B cell (primary cell): Measurements from ENCODE around the gene ISOC2. TPM values are rescaled to one million over a fixed set of nuclear protein-coding genes. Genes with fewer than 3 reads are reported as not detected.

Experiments used
- ATAC-seq: fragments of 200-7000 bp; cut with Tn5 transposase; one replicate; pipeline ENCODE4 v1.10.0; 2021; ENCODE audit warnings: low read depth, mild to moderate bottlenecking, moderate number of reproducible peaks, moderate library complexity
- CTCF ChIA-PET: fragments of 350-600 bp; sonication (Branson Sonifier 250); formaldehyde crosslinking; loops from one replicate; lab custom pipeline; 2021; ENCODE audit warnings: antibody characterized with exemption, inconsistent platforms; lab: Charles Lee
- POLR2A ChIA-PET: fragments of 350-600 bp; sonication (Branson Sonifier 250); formaldehyde crosslinking; loops from one replicate; lab custom pipeline; 2021; ENCODE audit warnings: antibody characterized with exemption; lab: Charles Lee
- DNase-seq: peaks from one replicate; pipeline ENCODE4 v3.0.0; 2013
- H2AFZ ChIP-seq: 2 replicates; pipeline ENCODE4 v1.6.1; 2012; ENCODE audit warnings: mild to moderate bottlenecking, low read depth, low read length; ENCODE audit not compliant: insufficient read depth, poor library complexity, severe bottlenecking
- H3K27ac ChIP-seq, 2 donors: 1 replicate in 1 of 2; 2 replicates in 1 of 2; pipeline ENCODE4 v1.5.1; 2012 to 2013; ENCODE audit warnings: low read length in 2 of 2, mild to moderate bottlenecking in 2 of 2, moderate library complexity in 1 of 2
- H3K27me3 ChIP-seq, 4 experiments: fragments of 200-600 bp in 1 of 4; sonication (generic) in 1 of 4; replicated peaks in 1 of 4; 1 replicate in 2 of 4; 2 replicates in 2 of 4; pipeline versions ENCODE4 v1.6.1 to v1.7.0; 2013 to 2016; ENCODE audit warnings: low read length in 3 of 4, mild to moderate bottlenecking in 2 of 4, mixed read lengths in 1 of 4, moderate library complexity in 1 of 4; ENCODE audit not compliant: insufficient read depth in 4 of 4, control insufficient read depth in 3 of 4; ENCODE audit errors: control extremely low read depth in 1 of 4
- H3K36me3 ChIP-seq, 2 experiments: replicated peaks in 1 of 2; 1 replicate in 1 of 2; 2 replicates in 1 of 2; pipeline versions ENCODE4 v1.6.1 to v1.7.1; 2013; ENCODE audit warnings: low read length in 1 of 2; ENCODE audit not compliant: insufficient read depth in 2 of 2, control insufficient read depth in 1 of 2; ENCODE audit errors: control extremely low read depth in 1 of 2, extremely low read depth in 1 of 2
- H3K4me1 ChIP-seq, 2 donors: fragments of 200-600 bp in 1 of 2; sonication (generic) in 1 of 2; 1 replicate in 1 of 2; 2 replicates in 1 of 2; pipeline versions ENCODE4 v1.5.1 to v1.6.1; 2013 to 2017; ENCODE audit warnings: low read length in 2 of 2; ENCODE audit not compliant: control insufficient read depth in 2 of 2, insufficient read depth in 2 of 2
- H3K4me2 ChIP-seq: replicated peaks from 2 replicates; pipeline ENCODE3; 2012; ENCODE audit warnings: mild to moderate bottlenecking, low read depth, low read length; ENCODE audit not compliant: poor library complexity, severe bottlenecking
- H3K4me3 ChIP-seq, 5 experiments: fragments of 200-600 bp in 1 of 5; sonication (generic) in 1 of 5; 1 replicate in 3 of 5; 2 replicates in 2 of 5; pipeline versions ENCODE4 v1.5.1 to v1.7.0; 2011 to 2016; ENCODE audit warnings: low read length in 4 of 5, mild to moderate bottlenecking in 4 of 5, low read depth in 2 of 5, control low read depth in 1 of 5, moderate library complexity in 1 of 5; ENCODE audit not compliant: insufficient read depth in 1 of 5; ENCODE audit errors: control extremely low read depth in 1 of 5, extremely low read depth in 1 of 5
- H3K79me2 ChIP-seq: fragments of 200-600 bp; sonication (generic); one replicate; pipeline ENCODE4 v1.6.0; 2016; ENCODE audit warnings: low read length; ENCODE audit not compliant: control insufficient read depth, insufficient read depth
- H3K9ac ChIP-seq: fragments of 200-600 bp; sonication (generic); 2 replicates; pipeline ENCODE4 v1.6.1; 2017; ENCODE audit warnings: mild to moderate bottlenecking, low read length, moderate library complexity
- H3K9me3 ChIP-seq, 3 donors: one replicate each; pipeline versions ENCODE4 v1.6.1 to v1.7.1; 2013; ENCODE audit warnings: low read length in 2 of 3; ENCODE audit not compliant: control insufficient read depth in 2 of 3, insufficient read depth in 1 of 3; ENCODE audit errors: control extremely low read depth in 1 of 3
- H4K20me1 ChIP-seq: 2 replicates; pipeline ENCODE4 v1.6.0; 2012; ENCODE audit warnings: mild to moderate bottlenecking, low read length; ENCODE audit not compliant: insufficient read depth, control insufficient read depth, poor library complexity, severe bottlenecking
- H3K27ac Mint-ChIP-seq: one replicate; pipeline ENCODE4 v1.8.0; 2021; ENCODE audit warnings: mixed read lengths
- H3K27me3 Mint-ChIP-seq: one replicate; pipeline ENCODE4 v1.8.0; 2021; ENCODE audit warnings: mixed read lengths
- H3K4me1 Mint-ChIP-seq: one replicate; pipeline ENCODE4 v1.8.0; 2021; ENCODE audit warnings: mixed read lengths
- H3K4me3 Mint-ChIP-seq: one replicate; pipeline ENCODE4 v1.8.0; 2021; ENCODE audit warnings: mixed read lengths
- H3K9me3 Mint-ChIP-seq: one replicate; pipeline ENCODE4 v1.8.0; 2022; ENCODE audit warnings: mixed read lengths; ENCODE audit not compliant: insufficient read depth
- CTCF ChIP-seq: fragments of 200-600 bp; IDR thresholded peaks from one replicate; pipeline ENCODE4 v1.8.0; 2022; ENCODE audit warnings: antibody characterized with exemption, mild to moderate bottlenecking
- EZH2 ChIP-seq: IDR thresholded peaks from 2 replicates; pipeline ENCODE4 v1.6.1; 2012; ENCODE audit warnings: borderline replicate concordance, low read depth, mild to moderate bottlenecking, moderate library complexity, low read length; ENCODE audit not compliant: insufficient read depth, poor library complexity, severe bottlenecking
- WGBS: methylation state at CpG from one replicate; pipeline ENCODE4 v1.1.5; 2013; ENCODE audit warnings: missing lambda C conversion rate; ENCODE audit not compliant: insufficient coverage; 5-methylcytosine and 5-hydroxymethylcytosine counted together
- intact Hi-C: fragments of 100-400 bp; cut with micrococcal nuclease; formaldehyde crosslinking; loops from one replicate; pipeline ENCODE4 v1.10.0; 2022
- polyA plus RNA-seq: library from polyadenylated mRNA; depleted of rRNA; stranded (reverse); fragments of >200 nt; gene quantifications from 2 replicates; pipeline ENCODE4 v1.2.3, GENCODE V29; 2012
- total RNA-seq, 2 donors: library from RNA; stranded (reverse); fragments of 120-200 nt in 1 of 2; gene quantifications; 1 replicate in 1 of 2; 2 replicates in 1 of 2; pipeline versions ENCODE4 v1.2.3 to v1.2.4, GENCODE V29; 2013 to 2022

ISOC2 gene
- total and polyA plus RNA-seq, 2 donors (not counting 1 experiment from before 2014, with no cell fraction given) = 10.0 to 27.6 TPM

GRCh38 chr19:55444646-55445045 is 16.8 kb downstream of the ISOC2 start:
- intact Hi-C loops = no loop called here
- Histone ChIP-seq H3K4me3 (no peak overlapping the region), H3K4me1 (peaks cover 21 to 28% of the 10 kb centered on the region in 2 donors), H3K36me3 (no peaks in the 10 kb centered on the region), H3K79me2 (no peaks in the 10 kb centered on the region), H2AFZ (no peak overlapping the region), H3K4me2 (no peak overlapping the region), H3K9ac (no peak overlapping the region), H3K27me3 (peaks cover 0 to 60% (median 30%) of the 10 kb centered on the region in 4 experiments), H3K9me3 (peaks cover 0 to 10% (median 0%) of the 10 kb centered on the region in 3 donors), H3K27ac (no peak overlapping the region), H4K20me1 (no peaks in the 10 kb centered on the region)
- no peak for DNase-seq
- H3K4me1 Mint-ChIP-seq = peaks cover 20% of the 10 kb centered on the region
- ATAC-seq = no peak
- WGBS = 46% methylated on average over 10 of the region's 11 CpGs
- ChIA-PET CTCF (no interaction called here), POLR2A (interaction anchor here (0.7 kb wide), 1 partner anchor 30 kb away, joined by 5 read pairs; no protein-coding TSS in a partner anchor)
- no peak overlapping the region for H3K27ac Mint-ChIP-seq
- H3K27me3 Mint-ChIP-seq = peaks cover 48% of the 10 kb centered on the region
- H3K9me3 Mint-ChIP-seq = no peaks in the 10 kb centered on the region
- TF ChIP-seq CTCF (no peak), EZH2 (no peak)
- no peak overlapping the region for H3K4me3 Mint-ChIP-seq

- Histone ChIP-seq H4K20me1 (no peaks in the 10 kb centered on the region), H3K9ac (no peak overlapping the region), H3K27ac (no peak overlapping the region), H3K4me3 (no peak overlapping the region), H3K4me2 (no peak overlapping the region), H3K9me3 (peaks cover 0 to 17% (median 0%) of the 10 kb centered on the region in 3 donors), H2AFZ (no peak overlapping the region), H3K36me3 (no peaks in the 10 kb centered on the region), H3K27me3 (peaks cover 0 to 60% (median 36%) of the 10 kb centered on the region in 4 experiments), H3K4me1 (peaks cover 21 to 35% of the 10 kb centered on the region in 2 donors), H3K79me2 (no peaks in the 10 kb centered on the region)
- WGBS = 40% methylated on average over 1 of the region's 18 CpGs
- TF ChIP-seq EZH2 (no peak), CTCF (no peak)
- POLR2A ChIA-PET = interaction anchor here (0.7 kb wide), 1 partner anchor 31 kb away, joined by 5 read pairs; no protein-coding TSS in a partner anchor
- Mint-ChIP-seq H3K27me3 (peaks cover 55% of the 10 kb centered on the region), H3K27ac (no peak overlapping the region), H3K9me3 (no peaks in the 10 kb centered on the region), H3K4me3 (no peak overlapping the region), H3K4me1 (peaks cover 20% of the 10 kb centered on the region)
- DNase-seq (peak; percentile 15), ATAC-seq (no peak)
- CTCF ChIA-PET = interaction anchor here (0.8 to 0.9 kb wide), 2 partner anchors 23 to 365 kb away, joined by 3 to 6 read pairs; no protein-coding TSS in a partner anchor
- intact Hi-C loops = no loop called here
Observed at GRCh38 chr19:55443824-55444480, 17.5 kb downstream of the ISOC2 start.
